ENCODE results near the gene HORMAD2. TPM values are rescaled to one million over a fixed set of nuclear protein-coding genes. Genes with fewer than 3 reads are reported as not detected.

Gene HORMAD2
- total RNA-seq, 6 donors from 2014 or later, result 0.80 TPM; not detected in 5

DNA sequence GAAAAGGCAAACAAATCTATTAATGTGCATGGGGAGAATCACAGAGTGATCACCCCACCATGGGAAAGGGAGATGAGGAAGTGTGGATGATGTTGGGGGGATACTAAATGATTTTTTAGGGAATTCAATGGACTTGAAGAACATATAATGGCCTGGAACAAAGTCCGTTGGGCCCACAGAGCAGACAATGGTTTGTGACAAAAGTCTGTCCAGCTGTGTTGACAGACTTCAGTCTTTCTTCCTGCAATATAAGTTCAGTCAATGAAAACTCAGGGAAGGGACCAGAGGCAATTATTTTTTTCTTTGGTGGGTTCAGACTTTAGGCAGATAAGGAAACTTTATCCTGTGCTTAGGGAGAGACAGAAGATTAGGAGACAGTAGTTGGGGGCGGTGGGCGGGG, 18.0 kb upstream of the HORMAD2 start:
- no peak for ATAC-seq (ENCODE audit: low FRiP score in 2 of 2)
- no peaks in the 10 kb centered on the region for H3K4me1 ChIP-seq
- H3K36me3 ChIP-seq, result no peaks in the 10 kb centered on the region
- H3K4me3 ChIP-seq, result no peak overlapping the region
- DNase-seq, result no peak
- peaks cover 0 to 23% (median 4%) of the 10 kb centered on the region in 4 donors for H3K9me3 ChIP-seq
- WGBS, 2 donors, result 61 to 81% methylated on average over 3 of the region's 3 CpGs
- TF ChIP-seq, protein P1, sequence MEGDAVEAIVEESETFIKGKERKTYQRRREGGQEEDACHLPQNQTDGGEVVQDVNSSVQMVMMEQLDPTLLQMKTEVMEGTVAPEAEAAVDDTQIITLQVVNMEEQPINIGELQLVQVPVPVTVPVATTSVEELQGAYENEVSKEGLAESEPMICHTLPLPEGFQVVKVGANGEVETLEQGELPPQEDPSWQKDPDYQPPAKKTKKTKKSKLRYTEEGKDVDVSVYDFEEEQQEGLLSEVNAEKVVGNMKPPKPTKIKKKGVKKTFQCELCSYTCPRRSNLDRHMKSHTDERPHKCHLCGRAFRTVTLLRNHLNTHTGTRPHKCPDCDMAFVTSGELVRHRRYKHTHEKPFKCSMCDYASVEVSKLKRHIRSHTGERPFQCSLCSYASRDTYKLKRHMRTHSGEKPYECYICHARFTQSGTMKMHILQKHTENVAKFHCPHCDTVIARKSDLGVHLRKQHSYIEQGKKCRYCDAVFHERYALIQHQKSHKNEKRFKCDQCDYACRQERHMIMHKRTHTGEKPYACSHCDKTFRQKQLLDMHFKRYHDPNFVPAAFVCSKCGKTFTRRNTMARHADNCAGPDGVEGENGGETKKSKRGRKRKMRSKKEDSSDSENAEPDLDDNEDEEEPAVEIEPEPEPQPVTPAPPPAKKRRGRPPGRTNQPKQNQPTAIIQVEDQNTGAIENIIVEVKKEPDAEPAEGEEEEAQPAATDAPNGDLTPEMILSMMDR (IDR thresholded peaks at IDR 0.05), result no peak
- TF ChIP-seq EP300 (IDR thresholded peaks at IDR 0.05) (no peak), POLR2A (IDR thresholded peaks at IDR 0.05) (no peak), POLR2AphosphoS5 (IDR thresholded peaks at IDR 0.05) (no peak)
- H3K27ac ChIP-seq, result no peak overlapping the region
- no peaks in the 10 kb centered on the region for H3K27me3 ChIP-seq

DNA sequence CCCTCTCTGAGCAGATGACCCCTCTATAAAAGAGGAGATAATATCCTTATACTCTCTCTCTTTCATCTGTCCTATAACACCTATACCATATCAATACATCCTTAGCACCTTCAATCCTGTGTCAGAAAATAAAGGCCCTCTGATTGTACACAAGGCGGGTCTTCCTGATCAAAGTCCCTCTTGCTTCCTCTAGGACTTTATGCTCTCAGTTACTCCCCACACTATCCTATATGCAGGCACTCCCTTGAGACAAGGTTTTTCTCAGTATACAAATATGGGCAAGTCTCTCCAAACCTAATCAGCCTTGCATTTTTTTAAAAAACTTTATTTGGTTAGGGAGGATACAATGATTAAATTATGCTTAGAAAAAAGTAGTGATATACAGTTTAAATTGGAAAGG, 17.3 kb upstream of the HORMAD2 start:
- no peak overlapping the region for H3K4me3 ChIP-seq
- no peak for TF ChIP-seq POLR2AphosphoS5 (IDR thresholded peaks at IDR 0.05)
- no peak for TF ChIP-seq POLR2A (IDR thresholded peaks at IDR 0.05)
- DNase-seq (no peak), ATAC-seq (ENCODE audit: low FRiP score in 2 of 2) (no peak)
- no peaks in the 10 kb centered on the region for H3K27me3 ChIP-seq
- H3K9me3 ChIP-seq, result peaks cover 0 to 20% (median 4%) of the 10 kb centered on the region in 4 donors
- H3K36me3 ChIP-seq, result no peaks in the 10 kb centered on the region
- WGBS, 2 donors, result 80 to 87% methylated on average over 1 of the region's 1 CpG
- H3K4me1 ChIP-seq, result no peaks in the 10 kb centered on the region
- H3K27ac ChIP-seq, result no peak overlapping the region

DNA sequence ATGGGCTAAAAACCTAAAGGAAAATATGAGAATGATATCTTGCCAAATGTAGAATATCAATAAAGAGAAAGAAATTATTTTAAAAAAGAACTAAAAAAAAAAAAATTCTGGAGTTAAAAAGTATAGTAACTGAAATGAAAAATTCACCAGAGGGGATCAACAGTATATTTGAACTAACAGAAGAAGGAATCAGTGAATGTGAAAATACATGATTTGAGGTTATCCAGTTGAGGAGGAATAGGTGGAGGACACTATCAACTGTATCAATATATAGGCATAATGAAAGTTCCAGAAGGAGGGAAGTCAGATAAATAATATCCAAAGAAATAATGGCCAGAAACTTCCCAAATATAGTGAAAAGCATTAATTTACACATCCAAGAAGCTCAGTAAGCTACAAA, 16.1 kb upstream of the HORMAD2 start:
- no peak for ATAC-seq (ENCODE audit: low FRiP score in 2 of 2)
- Histone ChIP-seq H3K27me3 (no peaks in the 10 kb centered on the region), H3K9me3 (peaks cover 0 to 20% (median 4%) of the 10 kb centered on the region in 4 donors), H3K36me3 (no peaks in the 10 kb centered on the region), H3K27ac (no peak overlapping the region), H3K4me1 (no peaks in the 10 kb centered on the region), H3K4me3 (no peak overlapping the region)
- no peak for DNase-seq
- TF ChIP-seq POLR2AphosphoS5 (IDR thresholded peaks at IDR 0.05) (no peak), EP300 (IDR thresholded peaks at IDR 0.05) (no peak), POLR2A (IDR thresholded peaks at IDR 0.05) (no peak)
- TF ChIP-seq, protein P1 (IDR thresholded peaks at IDR 0.05), result no peak

DNA sequence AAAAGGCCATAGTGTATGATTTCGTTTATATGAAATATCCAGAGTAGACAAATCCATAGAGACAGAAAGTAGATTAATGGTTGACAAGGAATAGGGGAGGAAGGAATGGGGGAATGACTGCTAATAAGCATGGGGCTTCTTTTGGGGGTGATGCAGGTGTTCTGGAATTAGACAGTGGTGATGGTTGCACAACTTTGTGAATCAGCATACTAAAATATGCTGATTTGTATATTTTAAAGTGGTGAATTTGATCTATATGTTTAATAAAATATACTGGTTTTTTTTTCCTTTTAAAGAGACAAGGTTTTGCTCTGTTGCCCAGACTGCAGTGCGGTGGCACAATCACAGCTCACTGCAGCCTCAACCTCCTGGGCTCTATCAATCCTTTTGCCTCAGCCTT, 6.5 kb upstream of the HORMAD2 start:
- ATAC-seq (ENCODE audit: low FRiP score in 2 of 2) (no peak), DNase-seq (no peak)
- no peaks in the 10 kb centered on the region for H3K27me3 ChIP-seq
- no peak overlapping the region for H3K4me3 ChIP-seq
- no peaks in the 10 kb centered on the region for H3K4me1 ChIP-seq
- 75% methylated on average over 2 of the region's 2 CpGs for WGBS, 2 donors
- H3K9me3 ChIP-seq, result no peaks in the 10 kb centered on the region
- no peak overlapping the region for H3K27ac ChIP-seq
- TF ChIP-seq, protein P1 (IDR thresholded peaks at IDR 0.05), result no peak
- no peak for TF ChIP-seq POLR2AphosphoS5 (IDR thresholded peaks at IDR 0.05)
- H3K36me3 ChIP-seq, result no peaks in the 10 kb centered on the region

DNA sequence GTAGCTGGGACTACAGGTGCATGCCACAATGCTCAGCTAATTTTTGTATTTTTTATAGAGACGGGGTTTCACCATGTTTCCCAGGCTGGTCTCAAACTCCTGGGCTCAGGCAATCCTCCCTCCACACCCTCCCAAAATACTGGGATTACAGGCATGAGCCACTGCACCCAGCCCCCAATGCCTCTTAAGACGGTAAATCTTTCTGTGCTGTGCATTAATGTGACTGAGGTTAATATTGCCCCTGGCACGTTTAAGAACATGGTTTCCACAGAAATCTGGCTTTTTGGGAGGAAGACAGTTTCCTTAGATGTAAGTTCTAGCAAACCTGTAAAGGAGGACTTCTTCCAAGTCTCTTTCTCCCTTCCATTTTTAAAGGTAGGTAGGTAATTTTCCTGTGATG, 6.1 kb upstream of the HORMAD2 start:
- Histone ChIP-seq H3K9me3 (no peaks in the 10 kb centered on the region), H3K4me1 (no peaks in the 10 kb centered on the region), H3K27me3 (no peaks in the 10 kb centered on the region), H3K27ac (no peak overlapping the region), H3K4me3 (no peak overlapping the region), H3K36me3 (no peaks in the 10 kb centered on the region)
- TF ChIP-seq POLR2A (IDR thresholded peaks at IDR 0.05), result no peak
- TF ChIP-seq EP300 (IDR thresholded peaks at IDR 0.05), result no peak
- no peak for TF ChIP-seq POLR2AphosphoS5 (IDR thresholded peaks at IDR 0.05)
- TF ChIP-seq, protein P1 (IDR thresholded peaks at IDR 0.05), result no peak
- DNase-seq, result no peak
- ATAC-seq (ENCODE audit: low FRiP score in 2 of 2), result no peak
- 65 to 72% methylated on average over 3 of the region's 3 CpGs for WGBS, 2 donors
